Choroid plexus epithelial cell (primary cell): ENCODE data around the gene CALCOCO1.
"Not testable (repeated sequence)": the region's sequence is repeated elsewhere in the genome, so short reads cannot be mapped to it uniquely, and the experiment has no call there.

Experiments
- DNase-seq: peaks from one replicate; pipeline ENCODE4 v3.0.0-alpha.2; 2010; ENCODE audit warnings: low read depth
- H3K4me3 ChIP-seq: 2 replicates; pipeline ENCODE4 v1.5.1; 2011; ENCODE audit warnings: low read depth, mild to moderate bottlenecking, control low read depth, low read length, moderate library complexity
- TF ChIP-seq, protein P1 (sequence below): conservative IDR thresholded peaks from 2 replicates; pipeline ENCODE4 v1.5.1; 2011; ENCODE audit warnings: low read depth, mild to moderate bottlenecking, control low read depth, inconsistent platforms, low read length, moderate library complexity

The CALCOCO1 gene

DNA sequence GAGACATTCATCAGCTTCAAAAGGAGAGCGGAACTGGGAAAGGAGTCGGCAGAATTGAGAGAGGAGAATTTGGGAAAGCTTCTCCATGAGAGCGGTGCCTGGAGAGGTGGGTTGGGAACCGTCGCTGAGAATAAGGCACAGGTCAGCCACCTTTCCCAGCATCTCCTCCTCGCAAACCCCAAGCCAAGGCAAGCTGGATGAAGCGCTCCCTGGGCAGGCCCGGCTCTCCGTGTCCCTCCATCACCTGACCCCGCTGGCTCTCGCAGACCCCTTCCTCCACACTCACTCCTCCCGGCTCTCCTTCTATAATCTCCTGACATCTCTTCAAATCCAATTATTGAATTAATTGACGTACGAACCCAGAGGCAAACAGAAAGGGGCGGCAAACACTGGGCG, 32.5 kb downstream of the CALCOCO1 start:
- TF ChIP-seq, protein P1, sequence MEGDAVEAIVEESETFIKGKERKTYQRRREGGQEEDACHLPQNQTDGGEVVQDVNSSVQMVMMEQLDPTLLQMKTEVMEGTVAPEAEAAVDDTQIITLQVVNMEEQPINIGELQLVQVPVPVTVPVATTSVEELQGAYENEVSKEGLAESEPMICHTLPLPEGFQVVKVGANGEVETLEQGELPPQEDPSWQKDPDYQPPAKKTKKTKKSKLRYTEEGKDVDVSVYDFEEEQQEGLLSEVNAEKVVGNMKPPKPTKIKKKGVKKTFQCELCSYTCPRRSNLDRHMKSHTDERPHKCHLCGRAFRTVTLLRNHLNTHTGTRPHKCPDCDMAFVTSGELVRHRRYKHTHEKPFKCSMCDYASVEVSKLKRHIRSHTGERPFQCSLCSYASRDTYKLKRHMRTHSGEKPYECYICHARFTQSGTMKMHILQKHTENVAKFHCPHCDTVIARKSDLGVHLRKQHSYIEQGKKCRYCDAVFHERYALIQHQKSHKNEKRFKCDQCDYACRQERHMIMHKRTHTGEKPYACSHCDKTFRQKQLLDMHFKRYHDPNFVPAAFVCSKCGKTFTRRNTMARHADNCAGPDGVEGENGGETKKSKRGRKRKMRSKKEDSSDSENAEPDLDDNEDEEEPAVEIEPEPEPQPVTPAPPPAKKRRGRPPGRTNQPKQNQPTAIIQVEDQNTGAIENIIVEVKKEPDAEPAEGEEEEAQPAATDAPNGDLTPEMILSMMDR: no peak
- no peak for DNase-seq
- H3K4me3 ChIP-seq: no peak overlapping the region

DNA sequence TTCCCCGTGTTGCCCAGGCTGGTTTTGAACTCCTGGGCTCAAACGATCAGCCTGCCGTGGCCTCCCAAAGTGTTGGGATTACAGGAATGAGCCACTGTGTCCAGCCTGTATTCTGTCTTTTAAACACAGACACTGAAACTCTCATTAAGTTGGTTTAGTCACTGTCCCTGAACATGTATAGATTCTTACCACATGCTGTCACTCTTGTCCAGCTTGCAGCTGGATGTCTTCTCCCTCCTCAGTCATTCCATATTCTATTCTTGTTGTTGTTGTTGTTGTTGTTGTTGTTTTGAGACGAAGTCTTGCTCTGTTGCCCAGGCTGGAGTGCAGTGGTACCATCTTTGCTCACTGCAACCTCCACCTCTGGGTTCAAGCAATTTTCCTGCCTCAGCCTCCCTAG, 39.1 kb downstream of the CALCOCO1 start:
- no peak overlapping the region for H3K4me3 ChIP-seq
- DNase-seq: no peak
- TF ChIP-seq, protein P1: no peak

DNA sequence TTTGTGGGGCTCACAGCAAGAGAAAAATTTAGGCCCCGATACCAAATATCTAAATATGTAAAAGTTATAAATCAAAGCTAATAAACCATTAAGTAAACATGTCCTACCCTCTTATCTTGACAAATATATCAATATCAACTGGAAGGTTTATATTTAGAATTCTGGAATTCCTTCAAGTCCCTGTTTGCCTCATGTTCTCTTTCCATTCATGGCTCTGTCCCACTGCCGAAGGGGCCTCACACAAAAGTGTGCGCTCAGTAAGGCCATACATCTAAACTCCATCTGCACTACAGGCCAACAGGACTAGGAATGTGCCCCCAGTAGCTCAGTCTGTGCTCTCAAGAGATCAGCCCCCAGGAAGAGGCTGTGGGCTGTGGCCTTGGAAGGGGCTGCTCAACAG, 40.8 kb downstream of the CALCOCO1 start:
- no peak for DNase-seq
- TF ChIP-seq, protein P1: no peak
- no peak overlapping the region for H3K4me3 ChIP-seq

DNA sequence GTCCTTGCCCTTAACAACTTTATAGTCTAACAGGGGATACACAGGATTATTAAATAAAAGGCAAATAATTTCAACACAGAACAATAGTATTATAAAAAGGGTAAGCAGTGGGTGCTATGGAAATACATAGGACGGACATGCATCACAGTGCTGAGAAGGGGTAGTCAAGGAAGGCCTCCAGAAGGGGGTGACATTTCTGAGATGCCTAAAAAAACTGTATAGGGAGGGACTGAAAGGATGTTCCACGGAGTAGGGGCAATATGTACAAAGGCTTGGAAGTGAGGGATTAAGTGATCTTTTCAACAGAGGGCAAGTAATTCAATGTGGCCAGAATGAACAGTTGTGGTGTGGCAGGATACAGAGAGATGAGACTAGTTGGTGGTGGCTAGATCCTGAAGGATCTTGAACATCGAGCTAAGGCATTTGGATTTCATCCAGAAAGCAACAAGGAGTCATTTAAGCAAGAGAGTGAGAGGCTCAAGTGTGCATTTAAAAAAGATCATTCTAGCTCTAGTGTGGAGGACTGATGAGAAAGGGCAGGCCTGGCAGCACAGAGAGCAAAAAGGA, 42.5 kb downstream of the CALCOCO1 start:
- TF ChIP-seq, protein P1: no peak
- DNase-seq: no peak
- H3K4me3 ChIP-seq: no peak overlapping the region

DNA sequence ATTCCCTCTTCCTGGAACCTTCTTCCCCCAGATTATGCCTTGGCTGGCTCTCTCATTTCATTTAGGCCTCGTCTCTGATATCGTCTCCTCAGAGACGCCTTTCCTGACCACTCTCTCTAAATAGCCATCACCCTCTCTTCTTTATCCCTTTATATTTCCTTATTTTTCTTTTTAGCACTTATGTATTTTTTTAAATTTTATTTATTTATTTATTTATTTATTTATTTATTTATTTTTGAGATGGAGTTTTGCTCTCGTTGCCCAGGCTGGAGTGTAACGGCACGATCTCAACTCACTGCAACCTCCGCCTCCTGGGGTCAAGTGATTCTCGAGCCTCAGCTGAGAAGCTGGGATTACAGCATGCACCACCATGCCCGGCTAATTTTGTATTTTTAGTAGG, 43.3 kb downstream of the CALCOCO1 start:
- DNase-seq: no peak
- no peak overlapping the region for H3K4me3 ChIP-seq
- TF ChIP-seq, protein P1: no peak

DNA sequence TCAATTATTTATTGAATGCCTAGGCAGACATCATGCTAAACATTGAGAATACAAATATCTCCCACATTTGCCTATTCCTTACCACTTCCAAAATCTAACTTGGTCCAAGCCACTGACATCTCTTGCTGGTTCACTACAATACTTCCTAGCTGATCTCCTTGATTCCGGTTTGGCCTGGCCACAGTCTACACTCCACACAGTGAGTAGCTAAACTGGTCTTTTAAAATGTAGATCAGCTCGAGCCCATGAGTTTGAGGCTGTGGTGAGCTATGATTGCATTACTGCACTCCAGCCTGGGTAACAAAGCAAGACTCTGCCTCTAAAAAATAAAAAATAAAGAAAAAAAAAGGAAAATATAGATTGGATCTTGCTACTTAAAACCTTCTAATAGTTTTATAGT, 43.8 kb downstream of the CALCOCO1 start:
- TF ChIP-seq, protein P1: no peak
- DNase-seq: no peak

DNA sequence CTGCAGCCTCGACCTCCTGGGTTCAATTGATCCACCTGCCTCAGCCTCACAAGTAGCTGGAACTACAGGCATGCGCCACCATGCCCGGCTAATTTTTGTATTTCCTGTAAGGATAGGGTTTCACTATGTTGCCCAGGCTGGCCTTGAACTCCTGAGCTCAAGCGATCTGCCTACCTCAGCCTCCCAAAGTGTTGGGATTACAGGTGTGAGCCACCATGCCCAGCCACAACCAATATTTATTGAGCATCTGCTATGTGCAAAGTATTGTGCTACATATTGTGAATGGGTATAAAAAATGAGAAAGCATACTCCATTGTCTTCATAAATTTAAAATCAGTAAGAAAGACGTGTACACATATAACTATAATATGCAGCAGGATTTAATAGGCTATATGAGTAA, 47.2 kb downstream of the CALCOCO1 start:
- H3K4me3 ChIP-seq, DNase-seq: not testable (repeated sequence)

More for the DNA sequence above, 43.8 kb downstream of the CALCOCO1 start:
- no peak overlapping the region for H3K4me3 ChIP-seq
